Panc1 (cell line): ENCODE data around the gene NUTF2. TPM values are rescaled to one million over a fixed set of nuclear protein-coding genes. Genes with fewer than 3 reads are reported as not detected.
A peak's percentile ranks its signal among the peaks of the same experiment; 100 is the strongest.

Source experiments
- ATAC-seq: fragments of 200-7000 bp; cut with Tn5 transposase; 2 replicates; pipeline ENCODE4 v1.9.1; 2020; ENCODE audit warnings: mild to moderate bottlenecking, moderate library complexity
- BruUV-seq: library from RNA; stranded (reverse); fragments of 400-500 nt; replicated peaks from 2 replicates; lab custom pipeline; 2021; lab: Mats Ljungman, UMichigan
- CTCF ChIA-PET: fragments of 300-600 bp; sonication (Branson Sonifier 250); formaldehyde crosslinking; loops from one replicate; lab custom pipeline; 2022; ENCODE audit warnings: antibody characterized with exemption; lab: Charles Lee
- POLR2A ChIA-PET: fragments of 300-600 bp; sonication (Branson Sonifier 250); formaldehyde crosslinking; loops from one replicate; lab custom pipeline; 2022; ENCODE audit warnings: antibody characterized with exemption; lab: Charles Lee
- DNase-seq: peaks from one replicate; pipeline ENCODE4 v3.0.0-alpha.2; 2010; ENCODE audit warnings: low read depth, low spot score
- H3K27ac ChIP-seq: 2 replicates; pipeline ENCODE4 v1.5.1; 2011; ENCODE audit warnings: mild to moderate bottlenecking, low read length, inconsistent platforms
- H3K27me3 ChIP-seq: fragments of 200-500 bp; sonication (Bioruptor generic); 2 replicates; pipeline ENCODE4 v1.6.0; 2014; ENCODE audit warnings: low read length, inconsistent platforms; ENCODE audit not compliant: control insufficient read depth, insufficient read depth
- H3K36me3 ChIP-seq: fragments of 200-500 bp; sonication (Bioruptor generic); 2 replicates; pipeline ENCODE4 v1.5.1; 2014; ENCODE audit warnings: inconsistent platforms, mild to moderate bottlenecking, low read length, moderate library complexity; ENCODE audit not compliant: control insufficient read depth, insufficient read depth
- H3K4me1 ChIP-seq: 2 replicates; pipeline ENCODE4 v1.5.1; 2011; ENCODE audit warnings: inconsistent platforms, mild to moderate bottlenecking, low read length, moderate library complexity; ENCODE audit not compliant: control insufficient read depth, insufficient read depth
- H3K4me3 ChIP-seq, 2 experiments: 2 replicates each; pipeline ENCODE4 v1.5.1; 2011 to 2012; ENCODE audit warnings: low read depth in 2 of 2, low read length in 2 of 2, mild to moderate bottlenecking in 2 of 2, inconsistent platforms in 1 of 2, moderate library complexity in 1 of 2
- H3K9me3 ChIP-seq: fragments of 200-500 bp; sonication (Bioruptor generic); 2 replicates; pipeline ENCODE4 v1.5.1; 2014; ENCODE audit warnings: low read depth, mild to moderate bottlenecking, inconsistent platforms, low read length, moderate library complexity; ENCODE audit not compliant: control insufficient read depth, insufficient read depth
- POLR2AphosphoS5 ChIP-seq: IDR thresholded peaks from 2 replicates; pipeline ENCODE4 v1.6.1; 2012; ENCODE audit warnings: mild to moderate bottlenecking, low read depth, low read length, moderate library complexity
- SIN3A ChIP-seq: IDR thresholded peaks from 2 replicates; pipeline ENCODE4 v1.6.1; 2012; ENCODE audit warnings: low read depth, mild to moderate bottlenecking, low read length, moderate library complexity, borderline replicate concordance; ENCODE audit not compliant: insufficient read depth
- TCF7L2 ChIP-seq: IDR thresholded peaks from 2 replicates; pipeline ENCODE4 v1.6.1; 2011; ENCODE audit warnings: mild to moderate bottlenecking, low read depth, low read length, inconsistent platforms
- in situ Hi-C: cut with HindIII; loops from 2 replicates; pipeline ENCODE4 v1.10.0; 2016; ENCODE audit warnings: low sequenced_read_pairs, low pct_unique_long_range_greater_than_20kb
- intact Hi-C: fragments of 100-400 bp; cut with micrococcal nuclease; formaldehyde crosslinking; loops from one replicate; pipeline ENCODE4 v1.10.0; 2022; ENCODE audit not compliant: unreplicated experiment
- total RNA-seq: library from RNA; stranded (reverse); gene quantifications from one replicate; pipeline ENCODE4 v1.2.1, GENCODE V29; 2021; ENCODE audit not compliant: unreplicated experiment
- TF ChIP-seq, protein P1 (sequence below): fragments of 450-650 bp; IDR thresholded peaks from 2 replicates; pipeline ENCODE4 v1.5.1; 2017; ENCODE audit warnings: mild to moderate bottlenecking
- TF ChIP-seq, protein P2 (sequence below), 2 experiments: IDR thresholded peaks; 2 replicates each; pipeline ENCODE4 v1.6.1; 2011 to 2012; ENCODE audit warnings: low read depth in 2 of 2, control low read depth in 1 of 2, low read length in 1 of 2, mild to moderate bottlenecking in 1 of 2, moderate library complexity in 1 of 2; ENCODE audit not compliant: insufficient read depth in 1 of 2

NUTF2 gene
- total RNA-seq, 1 experiment from 2014 or later: 119 TPM

DNA sequence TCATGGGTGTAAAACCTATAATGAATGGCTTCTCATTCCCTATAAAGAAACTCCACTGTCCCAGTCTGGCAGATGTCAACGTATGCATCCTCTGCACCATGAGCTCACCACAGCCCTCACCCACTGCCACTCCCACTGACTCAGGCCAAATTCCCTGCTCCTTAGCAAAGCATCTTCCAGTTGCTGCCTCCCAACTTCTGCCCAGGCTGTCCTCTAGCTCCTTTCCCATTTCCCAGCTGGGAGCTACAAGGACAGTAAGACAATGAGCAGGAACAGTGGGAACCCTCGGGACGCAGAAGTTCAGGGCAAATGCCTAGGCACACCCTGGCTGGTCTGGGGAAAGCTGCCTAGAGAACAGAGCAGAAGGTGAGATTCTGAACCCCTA is 13.7 kb upstream of the NUTF2 start:
- CTCF ChIA-PET: interaction anchor here (0.5 to 1.0 kb wide), 2 partner anchors 11 to 16 kb away, joined by 3 to 5 read pairs; no protein-coding TSS in a partner anchor
- H3K27ac ChIP-seq: peak overlapping the region; percentile 87
- H3K27me3 ChIP-seq: no peaks in the 10 kb centered on the region
- in situ Hi-C loops (no loop called here), intact Hi-C loops (no loop called here)
- H3K4me3 ChIP-seq: peak overlapping the region; percentile 81 to 82
- no peak for TF ChIP-seq POLR2AphosphoS5
- TF ChIP-seq TCF7L2: no peak
- TF ChIP-seq, protein P1, sequence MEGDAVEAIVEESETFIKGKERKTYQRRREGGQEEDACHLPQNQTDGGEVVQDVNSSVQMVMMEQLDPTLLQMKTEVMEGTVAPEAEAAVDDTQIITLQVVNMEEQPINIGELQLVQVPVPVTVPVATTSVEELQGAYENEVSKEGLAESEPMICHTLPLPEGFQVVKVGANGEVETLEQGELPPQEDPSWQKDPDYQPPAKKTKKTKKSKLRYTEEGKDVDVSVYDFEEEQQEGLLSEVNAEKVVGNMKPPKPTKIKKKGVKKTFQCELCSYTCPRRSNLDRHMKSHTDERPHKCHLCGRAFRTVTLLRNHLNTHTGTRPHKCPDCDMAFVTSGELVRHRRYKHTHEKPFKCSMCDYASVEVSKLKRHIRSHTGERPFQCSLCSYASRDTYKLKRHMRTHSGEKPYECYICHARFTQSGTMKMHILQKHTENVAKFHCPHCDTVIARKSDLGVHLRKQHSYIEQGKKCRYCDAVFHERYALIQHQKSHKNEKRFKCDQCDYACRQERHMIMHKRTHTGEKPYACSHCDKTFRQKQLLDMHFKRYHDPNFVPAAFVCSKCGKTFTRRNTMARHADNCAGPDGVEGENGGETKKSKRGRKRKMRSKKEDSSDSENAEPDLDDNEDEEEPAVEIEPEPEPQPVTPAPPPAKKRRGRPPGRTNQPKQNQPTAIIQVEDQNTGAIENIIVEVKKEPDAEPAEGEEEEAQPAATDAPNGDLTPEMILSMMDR: no peak
- TF ChIP-seq, protein P2, sequence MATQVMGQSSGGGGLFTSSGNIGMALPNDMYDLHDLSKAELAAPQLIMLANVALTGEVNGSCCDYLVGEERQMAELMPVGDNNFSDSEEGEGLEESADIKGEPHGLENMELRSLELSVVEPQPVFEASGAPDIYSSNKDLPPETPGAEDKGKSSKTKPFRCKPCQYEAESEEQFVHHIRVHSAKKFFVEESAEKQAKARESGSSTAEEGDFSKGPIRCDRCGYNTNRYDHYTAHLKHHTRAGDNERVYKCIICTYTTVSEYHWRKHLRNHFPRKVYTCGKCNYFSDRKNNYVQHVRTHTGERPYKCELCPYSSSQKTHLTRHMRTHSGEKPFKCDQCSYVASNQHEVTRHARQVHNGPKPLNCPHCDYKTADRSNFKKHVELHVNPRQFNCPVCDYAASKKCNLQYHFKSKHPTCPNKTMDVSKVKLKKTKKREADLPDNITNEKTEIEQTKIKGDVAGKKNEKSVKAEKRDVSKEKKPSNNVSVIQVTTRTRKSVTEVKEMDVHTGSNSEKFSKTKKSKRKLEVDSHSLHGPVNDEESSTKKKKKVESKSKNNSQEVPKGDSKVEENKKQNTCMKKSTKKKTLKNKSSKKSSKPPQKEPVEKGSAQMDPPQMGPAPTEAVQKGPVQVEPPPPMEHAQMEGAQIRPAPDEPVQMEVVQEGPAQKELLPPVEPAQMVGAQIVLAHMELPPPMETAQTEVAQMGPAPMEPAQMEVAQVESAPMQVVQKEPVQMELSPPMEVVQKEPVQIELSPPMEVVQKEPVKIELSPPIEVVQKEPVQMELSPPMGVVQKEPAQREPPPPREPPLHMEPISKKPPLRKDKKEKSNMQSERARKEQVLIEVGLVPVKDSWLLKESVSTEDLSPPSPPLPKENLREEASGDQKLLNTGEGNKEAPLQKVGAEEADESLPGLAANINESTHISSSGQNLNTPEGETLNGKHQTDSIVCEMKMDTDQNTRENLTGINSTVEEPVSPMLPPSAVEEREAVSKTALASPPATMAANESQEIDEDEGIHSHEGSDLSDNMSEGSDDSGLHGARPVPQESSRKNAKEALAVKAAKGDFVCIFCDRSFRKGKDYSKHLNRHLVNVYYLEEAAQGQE (IDR thresholded peaks at IDR 0.05; ENCODE audit: insufficient read depth in 1 of 2, low read depth in 2 of 2, low read length in 1 of 2): no peak
- TF ChIP-seq SIN3A: no peak
- BruUV-seq: no TSS peak
- ATAC-seq (peak; percentile 26), DNase-seq (no peak)
- peaks cover 2% of the 10 kb centered on the region; the same call in 1 of the 2 replicates for H3K36me3 ChIP-seq
- no peaks in the 10 kb centered on the region for H3K9me3 ChIP-seq
- peaks cover 9% of the 10 kb centered on the region; the same call in 1 of the 2 replicates for H3K4me1 ChIP-seq
- POLR2A ChIA-PET: no interaction called here

DNA sequence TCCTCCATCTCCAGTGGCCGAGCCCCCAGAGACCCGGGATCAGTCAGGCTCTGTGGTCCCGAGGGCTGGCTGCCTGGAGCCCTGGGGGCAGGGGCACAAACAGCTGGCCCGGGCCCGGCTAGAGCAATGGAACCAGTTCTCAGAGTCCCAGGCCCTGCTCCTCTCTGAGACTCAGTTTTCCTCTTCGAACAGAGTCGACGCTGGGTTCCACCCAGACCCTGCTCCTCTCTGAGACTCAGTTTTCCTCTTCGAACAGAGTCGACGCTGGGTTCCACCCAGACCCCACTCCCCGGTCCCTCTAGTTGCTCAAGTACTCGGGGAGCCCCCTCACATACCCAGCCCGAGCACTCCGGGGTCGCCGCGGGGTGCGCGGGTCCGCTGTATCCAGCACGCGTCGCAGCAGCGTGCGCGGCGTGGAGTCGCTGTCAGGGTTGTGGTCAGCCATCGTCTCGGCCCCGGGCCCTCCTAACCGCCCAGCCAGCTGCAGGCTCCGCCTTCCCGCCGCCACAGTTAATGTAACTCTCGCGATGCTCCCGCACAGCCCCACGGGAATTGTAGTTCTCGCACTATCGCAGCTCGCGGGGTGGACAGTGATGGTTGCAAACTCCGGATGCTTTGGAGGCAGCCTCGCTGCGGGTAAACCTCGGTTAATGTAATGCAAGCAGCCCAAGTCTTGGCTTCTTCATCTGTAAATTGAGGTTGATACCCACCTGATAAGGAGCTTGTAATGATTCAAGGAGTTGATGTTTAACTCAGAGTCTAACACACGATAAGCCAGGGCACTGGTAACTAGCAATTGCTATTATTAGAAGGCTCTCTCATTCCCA is 13.1 kb upstream of the NUTF2 start:
- ChIA-PET CTCF (interaction anchor here (1.0 kb wide), 1 partner anchor 17 kb away, joined by 5 read pairs; no protein-coding TSS in a partner anchor), POLR2A (no interaction called here)
- TSS peak; percentile 87 for BruUV-seq
- Histone ChIP-seq H3K36me3 (peaks cover 2% of the 10 kb centered on the region; the same call in 1 of the 2 replicates), H3K27ac (peak overlapping the region; percentile 87), H3K27me3 (no peaks in the 10 kb centered on the region), H3K4me1 (peaks cover 9% of the 10 kb centered on the region; the same call in 1 of the 2 replicates), H3K9me3 (no peaks in the 10 kb centered on the region), H3K4me3 (peak overlapping the region; percentile 81 to 82)
- DNase-seq (peak; percentile 68), ATAC-seq (peak; percentile 99)
- in situ Hi-C loops (no loop called here), intact Hi-C loops (no loop called here)
- TF ChIP-seq SIN3A (peak; percentile 73; the same call in 1 of the 2 replicates), POLR2AphosphoS5 (peak; percentile 39; the same call in 1 of the 2 replicates)
- TF ChIP-seq, protein P1: no peak
- TF ChIP-seq, protein P2 (IDR thresholded peaks at IDR 0.05; ENCODE audit: insufficient read depth in 1 of 2, low read depth in 2 of 2, low read length in 1 of 2): no peak
